ENCODE results near the gene DUSP8. TPM values are rescaled to one million over a fixed set of nuclear protein-coding genes. Genes with fewer than 3 reads are reported as not detected.
"Not testable (repeated sequence)": the region's sequence is repeated elsewhere in the genome, so short reads cannot be mapped to it uniquely, and the experiment has no call there.

Gene DUSP8
- total and polyA plus RNA-seq, 2 of the 8 experiments (the other 6 are each of a cell fraction or from before 2014, with no cell fraction given) = 2.8 to 3.6 TPM

DNA sequence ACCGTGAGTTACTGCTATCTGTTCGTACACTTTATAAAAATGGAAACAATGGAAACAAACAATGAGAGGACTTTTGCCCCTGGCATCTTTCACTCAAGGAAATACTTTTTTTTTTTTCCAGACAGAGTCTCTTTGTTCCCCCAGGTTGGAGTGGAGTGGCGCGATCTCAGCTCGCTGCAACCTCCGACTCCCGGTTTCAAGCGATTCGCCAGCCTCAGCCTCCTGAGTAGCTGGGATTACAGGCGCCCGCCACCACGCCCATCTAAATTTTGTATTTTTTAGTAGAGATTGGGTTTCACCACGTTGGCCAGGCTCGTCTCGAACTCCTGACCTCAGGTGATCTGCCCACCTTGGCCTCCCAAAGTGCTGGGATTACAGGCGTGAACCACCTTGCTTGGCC lies 3.7 kb upstream of the DUSP8 start:
- not testable (repeated sequence) for H4K20me1 ChIP-seq (replicated peaks in 1 of 2; ENCODE audit: control insufficient read depth in 1 of 2, insufficient read depth in 2 of 2, low read length in 2 of 2); H3K27ac ChIP-seq (ENCODE audit: low read depth, low read length); H2BK120ac ChIP-seq (replicated peaks; ENCODE audit: low read depth, low read length); H2AFZ ChIP-seq (ENCODE audit: low read length); H3K4ac ChIP-seq (replicated peaks; ENCODE audit: insufficient read length, low read depth, low read length); H4K91ac ChIP-seq (replicated peaks; ENCODE audit: insufficient read length, low read length); DNase-seq (ENCODE audit: low read depth in 1 of 2, low spot score in 2 of 2); H4K8ac ChIP-seq (ENCODE audit: extremely low read depth, insufficient read depth, low read length); H3K56ac ChIP-seq (replicated peaks; ENCODE audit: insufficient read length, low read depth, low read length); H3K18ac ChIP-seq (ENCODE audit: extremely low read depth, low read length); H3K23me2 ChIP-seq (ENCODE audit: low read depth, low read length); H3K23ac ChIP-seq (ENCODE audit: insufficient read length); FAIRE-seq; H3K79me1 ChIP-seq (ENCODE audit: low read depth, low read length); H3K9me3 ChIP-seq (ENCODE audit: insufficient read depth in 2 of 2, low read depth in 1 of 2, low read length in 1 of 2); H2BK12ac ChIP-seq (ENCODE audit: low read depth, low read length); H2BK20ac ChIP-seq (ENCODE audit: low read length); H4K5ac ChIP-seq (ENCODE audit: insufficient read length, low read depth, low read length); H3K4me3 ChIP-seq (ENCODE audit: extremely low read depth in 1 of 4, insufficient read depth in 2 of 4, low read depth in 3 of 4, low read length in 4 of 4); H3K4me2 ChIP-seq (ENCODE audit: insufficient read depth in 1 of 2, low read depth in 2 of 2, low read length in 2 of 2); H3K9ac ChIP-seq (replicated peaks in 1 of 4; ENCODE audit: extremely low read depth in 1 of 4, low read depth in 3 of 4, low read length in 3 of 4); H3K79me2 ChIP-seq (ENCODE audit: control insufficient read depth in 1 of 2, insufficient read depth in 2 of 2, low read length in 2 of 2); H3K36me3 ChIP-seq (ENCODE audit: control insufficient read depth in 2 of 4, insufficient read depth in 4 of 4, low read length in 3 of 4); H2AK5ac ChIP-seq (ENCODE audit: low read depth, low read length); H3K14ac ChIP-seq (ENCODE audit: insufficient read length); H2BK5ac ChIP-seq (ENCODE audit: low read depth, low read length); H2BK15ac ChIP-seq (ENCODE audit: low read length)
- Histone ChIP-seq H3K4me1 (replicated peaks in 1 of 4; ENCODE audit: control insufficient read depth in 3 of 4, insufficient read depth in 4 of 4, low read length in 3 of 4) (peaks cover 0 to 20% (median 11%) of the 10 kb centered on the region in 4 experiments; a peak in 6 of 7 replicates), H3K27me3 (replicated peaks in 1 of 4; ENCODE audit: control insufficient read depth in 3 of 4, extremely low read depth in 1 of 4, insufficient read depth in 3 of 4, low read length in 3 of 4) (peaks cover 18 to 41% (median 37%) of the 10 kb centered on the region in 4 experiments)
- 87% methylated on average over 16 of the region's 16 CpGs; no CpG with 5 or more reads in 1 of the 2 experiments for WGBS, 2 experiments (ENCODE audit: extremely low coverage in 1 of 2, insufficient coverage in 1 of 2, insufficient read length in 1 of 2, insufficient replicate concordance in 2 of 2, low coverage in 1 of 2, low lambda C conversion rate in 2 of 2, missing lambda C conversion rate in 1 of 2)
- ChIA-PET CTCF (ENCODE audit: partially characterized antibody) (interaction anchor here (0.6 to 8.2 kb wide), 12 partner anchors 11 to 635 kb away, joined by 3 to 144 read pairs (median 12); partner anchors contain the start of genes KRTAP5-2 and KRTAP5-5), POLR2A (ENCODE audit: partially characterized antibody) (interaction anchor here (0.6 kb wide), 1 partner anchor 28 kb away, joined by 3 read pairs; no protein-coding TSS in a partner anchor)
